ENCODE measurements around the gene LHPP.

The LHPP gene

DNA sequence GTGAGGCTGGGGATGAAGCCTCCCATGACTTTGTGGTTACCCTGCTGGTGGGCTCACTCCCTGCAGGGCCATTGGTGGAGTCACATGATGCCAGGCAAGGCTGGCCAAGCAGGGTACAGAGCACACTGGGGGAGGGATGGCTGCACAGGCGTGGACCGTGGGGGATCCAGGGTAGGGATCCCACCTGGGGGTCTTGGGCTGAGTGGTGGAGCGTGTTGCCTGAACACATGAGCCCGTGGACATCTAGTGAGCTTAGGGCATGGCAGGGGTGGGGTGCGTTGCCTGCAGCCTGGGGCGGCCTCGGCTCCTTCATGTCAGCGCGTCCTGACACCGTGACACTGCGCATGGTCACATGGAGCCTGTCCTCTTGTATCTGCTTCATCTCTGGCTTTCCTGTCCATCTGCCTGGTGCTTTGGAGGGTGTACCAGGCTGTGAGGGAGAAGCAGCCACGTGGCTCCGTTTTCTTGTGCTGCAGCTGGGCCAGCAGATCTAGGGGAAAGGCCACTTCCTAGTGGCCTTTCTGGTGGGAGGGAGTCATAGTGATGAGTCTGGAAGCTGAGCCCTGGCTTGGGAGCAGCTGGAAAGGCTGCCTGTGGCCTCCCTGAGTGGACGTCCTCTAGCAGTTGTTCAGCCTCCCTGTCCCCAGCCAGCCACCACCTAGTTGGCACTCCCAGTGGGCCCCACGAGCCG is 96.2 kb downstream of the LHPP start:
- TF ChIP-seq, protein P1, sequence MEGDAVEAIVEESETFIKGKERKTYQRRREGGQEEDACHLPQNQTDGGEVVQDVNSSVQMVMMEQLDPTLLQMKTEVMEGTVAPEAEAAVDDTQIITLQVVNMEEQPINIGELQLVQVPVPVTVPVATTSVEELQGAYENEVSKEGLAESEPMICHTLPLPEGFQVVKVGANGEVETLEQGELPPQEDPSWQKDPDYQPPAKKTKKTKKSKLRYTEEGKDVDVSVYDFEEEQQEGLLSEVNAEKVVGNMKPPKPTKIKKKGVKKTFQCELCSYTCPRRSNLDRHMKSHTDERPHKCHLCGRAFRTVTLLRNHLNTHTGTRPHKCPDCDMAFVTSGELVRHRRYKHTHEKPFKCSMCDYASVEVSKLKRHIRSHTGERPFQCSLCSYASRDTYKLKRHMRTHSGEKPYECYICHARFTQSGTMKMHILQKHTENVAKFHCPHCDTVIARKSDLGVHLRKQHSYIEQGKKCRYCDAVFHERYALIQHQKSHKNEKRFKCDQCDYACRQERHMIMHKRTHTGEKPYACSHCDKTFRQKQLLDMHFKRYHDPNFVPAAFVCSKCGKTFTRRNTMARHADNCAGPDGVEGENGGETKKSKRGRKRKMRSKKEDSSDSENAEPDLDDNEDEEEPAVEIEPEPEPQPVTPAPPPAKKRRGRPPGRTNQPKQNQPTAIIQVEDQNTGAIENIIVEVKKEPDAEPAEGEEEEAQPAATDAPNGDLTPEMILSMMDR (IDR thresholded peaks at IDR 0.05; ENCODE audit: low read depth, low read length): no peak
- TF ChIP-seq POLR2A (IDR thresholded peaks at IDR 0.05; ENCODE audit: extremely low read depth, insufficient read length): no peak
- no peak for TF ChIP-seq MYC (IDR thresholded peaks at IDR 0.05; ENCODE audit: low read depth, low read length)
- TF ChIP-seq, protein P2, sequence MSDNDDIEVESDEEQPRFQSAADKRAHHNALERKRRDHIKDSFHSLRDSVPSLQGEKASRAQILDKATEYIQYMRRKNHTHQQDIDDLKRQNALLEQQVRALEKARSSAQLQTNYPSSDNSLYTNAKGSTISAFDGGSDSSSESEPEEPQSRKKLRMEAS (IDR thresholded peaks at IDR 0.05; ENCODE audit: low read depth, low read length): no peak
- DNase-seq (ENCODE audit: low read depth): no peak
- no peak overlapping the region for H3K4me3 ChIP-seq (ENCODE audit: low read depth, low read length)

DNA sequence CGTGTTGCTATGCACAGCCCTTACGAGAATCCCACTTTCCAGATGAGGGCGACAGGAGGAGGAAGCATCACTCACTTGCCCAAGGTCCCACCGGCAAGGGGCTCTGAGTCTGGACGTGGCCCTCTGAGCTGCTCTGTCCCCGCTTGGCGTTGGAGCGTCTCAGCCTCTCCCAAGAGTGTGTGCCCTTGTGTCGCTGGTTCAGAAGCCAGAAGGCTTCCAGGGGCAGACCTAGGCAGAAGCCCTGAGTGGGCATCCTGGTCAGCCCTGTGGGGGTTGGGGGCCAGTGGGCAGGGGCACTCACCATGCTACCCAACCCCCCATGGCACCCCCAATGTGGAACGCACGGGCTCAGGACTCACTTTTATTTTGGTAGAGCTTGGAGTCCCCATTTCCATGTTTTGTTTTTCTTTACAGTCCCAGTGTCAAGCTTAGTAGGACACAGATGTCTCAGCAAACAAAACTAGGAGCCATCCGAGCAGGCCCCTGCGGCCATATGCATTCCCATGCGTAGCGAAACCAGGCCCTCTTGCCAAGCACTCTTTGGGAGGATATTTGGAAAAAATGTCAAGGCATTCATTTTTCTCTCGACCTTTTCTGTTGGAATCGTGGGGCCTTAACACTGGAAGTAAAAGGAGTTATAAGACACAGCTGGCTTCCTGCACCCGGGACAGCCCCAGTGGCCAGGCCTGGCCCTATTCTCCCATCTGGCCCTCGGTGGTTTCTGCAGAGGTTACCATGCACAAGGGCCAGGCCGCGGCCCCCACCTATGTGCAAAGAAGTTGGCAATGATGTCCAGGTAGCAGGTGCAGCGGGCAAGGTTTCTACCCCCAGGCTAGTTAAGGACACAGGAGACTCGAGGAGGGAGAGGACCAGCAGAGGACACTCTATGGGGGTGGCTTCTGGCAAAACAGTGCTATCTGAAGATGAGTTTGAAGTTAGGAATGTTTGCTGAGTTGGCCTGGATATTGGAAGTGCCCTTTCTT is 97.0 kb downstream of the LHPP start:
- no peak for TF ChIP-seq MYC (IDR thresholded peaks at IDR 0.05; ENCODE audit: low read depth, low read length)
- TF ChIP-seq, protein P2 (IDR thresholded peaks at IDR 0.05; ENCODE audit: low read depth, low read length): no peak
- no peak overlapping the region for H3K4me3 ChIP-seq (ENCODE audit: low read depth, low read length)
- DNase-seq (ENCODE audit: low read depth): no peak

DNA sequence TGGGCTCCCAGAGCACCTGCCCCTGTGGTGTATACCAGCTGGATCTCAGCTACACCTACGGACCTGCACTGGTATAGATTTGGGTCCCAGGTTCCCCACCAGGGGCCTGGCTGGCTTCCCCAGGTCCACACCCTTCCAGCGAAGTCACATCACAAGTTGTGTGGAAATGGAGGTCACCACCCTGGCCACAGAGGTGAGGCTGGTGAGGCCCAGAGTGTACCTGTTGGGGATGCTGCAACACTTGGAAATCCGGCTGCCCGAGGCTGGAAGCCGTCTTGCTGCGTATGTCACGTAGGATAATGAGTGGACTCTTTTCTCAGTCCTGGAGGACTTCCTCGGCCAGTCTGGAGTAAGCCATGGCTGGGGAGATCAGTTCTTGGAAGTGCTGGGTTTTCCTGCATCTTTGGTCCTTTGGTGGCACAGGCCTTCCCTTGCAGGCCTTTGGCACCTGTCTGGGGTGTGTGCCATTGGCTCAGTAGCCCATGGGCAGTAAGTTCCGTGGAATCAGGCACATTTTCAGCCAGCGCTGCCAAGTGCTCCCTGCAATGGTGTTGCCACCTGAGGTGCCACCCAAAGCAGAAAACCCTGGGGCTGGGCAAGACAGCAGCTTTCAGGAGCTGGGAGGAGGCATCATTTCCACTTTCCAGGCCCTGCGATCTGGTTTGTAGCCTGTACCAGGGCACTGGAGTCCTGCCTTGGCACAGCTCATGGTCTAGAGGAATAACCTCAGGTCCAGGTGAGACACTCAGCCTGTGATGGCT is 97.9 kb downstream of the LHPP start:
- no peak for TF ChIP-seq POLR2A (IDR thresholded peaks at IDR 0.05; ENCODE audit: extremely low read depth, insufficient read length)
- TF ChIP-seq, protein P2 (IDR thresholded peaks at IDR 0.05; ENCODE audit: low read depth, low read length): no peak
- no peak for TF ChIP-seq MYC (IDR thresholded peaks at IDR 0.05; ENCODE audit: low read depth, low read length)
- TF ChIP-seq, protein P1 (IDR thresholded peaks at IDR 0.05; ENCODE audit: low read depth, low read length): no peak
- H3K4me3 ChIP-seq (ENCODE audit: low read depth, low read length): no peak overlapping the region
- no peak for DNase-seq (ENCODE audit: low read depth)

DNA sequence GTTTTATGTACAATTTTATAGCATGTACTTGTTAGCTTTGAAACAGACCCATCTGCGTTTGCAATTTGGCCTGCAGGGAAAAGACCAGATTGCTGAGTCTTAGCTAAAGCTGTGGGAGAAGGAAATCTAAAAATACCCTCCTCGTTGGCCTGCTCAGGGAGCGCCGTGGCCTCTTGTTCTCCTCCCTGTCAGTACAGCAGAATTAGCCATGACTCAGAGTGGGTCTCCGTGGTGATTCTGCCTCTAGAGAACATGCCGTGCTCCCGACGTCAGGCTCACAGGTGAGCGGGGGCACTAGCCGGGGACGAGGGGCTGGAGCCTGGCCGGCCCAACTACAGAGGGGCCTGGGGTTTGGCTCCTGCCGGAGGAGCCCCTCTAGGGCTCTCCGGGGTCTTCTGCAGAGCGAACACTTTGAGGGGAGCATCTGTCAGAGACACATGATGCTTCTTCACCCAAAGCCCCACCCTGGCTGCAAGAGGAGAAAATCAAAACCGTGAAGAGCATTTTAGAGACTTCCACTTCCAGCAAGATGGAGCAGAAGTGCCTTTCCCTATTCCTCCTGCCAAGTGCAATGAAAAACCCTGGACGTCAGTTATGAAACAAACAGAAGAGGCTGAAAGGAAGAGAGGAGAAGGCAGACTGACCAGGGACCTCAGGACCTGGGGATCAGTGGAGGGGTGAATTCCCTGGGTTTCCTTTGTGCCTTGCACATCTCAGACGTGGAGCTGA is 98.9 kb downstream of the LHPP start:
- TF ChIP-seq POLR2A (IDR thresholded peaks at IDR 0.05; ENCODE audit: extremely low read depth, insufficient read length) (no peak), MYC (IDR thresholded peaks at IDR 0.05; ENCODE audit: low read depth, low read length) (no peak)
- TF ChIP-seq, protein P2 (IDR thresholded peaks at IDR 0.05; ENCODE audit: low read depth, low read length): no peak
- TF ChIP-seq, protein P1 (IDR thresholded peaks at IDR 0.05; ENCODE audit: low read depth, low read length): no peak
- no peak overlapping the region for H3K4me3 ChIP-seq (ENCODE audit: low read depth, low read length)
- no peak for DNase-seq (ENCODE audit: low read depth)

DNA sequence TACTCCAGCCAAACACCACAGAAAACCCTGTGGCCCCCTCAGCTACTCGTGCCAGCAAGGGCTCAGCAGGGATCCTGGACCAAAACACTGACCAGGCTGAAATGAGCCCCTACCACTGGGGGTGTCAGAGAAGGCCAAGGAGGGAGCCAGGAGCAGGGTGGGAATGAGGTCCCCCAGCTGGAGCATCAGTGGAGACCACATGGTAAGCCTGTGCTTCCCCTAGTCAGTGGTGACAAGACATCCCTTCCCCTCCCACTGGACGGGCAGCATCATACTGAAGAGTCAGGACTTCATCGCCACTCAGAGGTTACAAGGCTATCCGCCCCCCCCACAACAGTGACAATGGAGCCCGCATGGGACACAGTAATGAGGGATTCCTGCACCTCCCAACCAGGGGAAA is 99.6 kb downstream of the LHPP start:
- DNase-seq (ENCODE audit: low read depth): no peak
- no peak overlapping the region for H3K4me3 ChIP-seq (ENCODE audit: low read depth, low read length)
- TF ChIP-seq, protein P2 (IDR thresholded peaks at IDR 0.05; ENCODE audit: low read depth, low read length): no peak
- TF ChIP-seq, protein P1 (IDR thresholded peaks at IDR 0.05; ENCODE audit: low read depth, low read length): no peak
- TF ChIP-seq POLR2A (IDR thresholded peaks at IDR 0.05; ENCODE audit: extremely low read depth, insufficient read length) (no peak), MYC (IDR thresholded peaks at IDR 0.05; ENCODE audit: low read depth, low read length) (no peak)

Data from NB4 (cell line).